ENCODE measurements around the gene MADCAM1. TPM values are rescaled to one million over a fixed set of nuclear protein-coding genes. Genes with fewer than 3 reads are reported as not detected.

Gene MADCAM1
- total RNA-seq, 2 experiments from 2014 or later = 0.69 to 2.0 TPM

- CTCF ChIA-PET (ENCODE audit: unreplicated experiment) = interaction anchor here (0.5 kb wide), 1 partner anchor 26 kb away, joined by 8 read pairs; no protein-coding TSS in a partner anchor
- BruUV-seq (replicated peaks) = no TSS peak
- DNase-seq (ENCODE audit: low spot score) = no peak
- Histone ChIP-seq H3K79me2 (ENCODE audit: insufficient read depth, low read depth, low read length) (peaks cover 6% of the 10 kb centered on the region; the same call in 1 of the 2 replicates), H3K9me3 (ENCODE audit: low read length) (no peaks in the 10 kb centered on the region), H3K4me2 (ENCODE audit: low read length) (no peak overlapping the region), H3K27ac (ENCODE audit: low read depth, low read length, poor library complexity, severe bottlenecking) (no peak overlapping the region), H3K36me3 (ENCODE audit: insufficient read depth, low read length) (no peaks in the 10 kb centered on the region; the same call in 1 of the 2 replicates), H4K20me1 (ENCODE audit: insufficient read depth, low read length) (no peaks in the 10 kb centered on the region), H2AFZ (ENCODE audit: low read length) (no peak overlapping the region), H3K9me2 (ENCODE audit: insufficient read depth, low read length) (no peaks in the 10 kb centered on the region), H3K4me3 (ENCODE audit: low read depth, low read length, poor library complexity, severe bottlenecking) (no peak overlapping the region), H3K4me1 (ENCODE audit: insufficient read depth, low read length, poor library complexity, severe bottlenecking) (peaks cover 21% of the 10 kb centered on the region)
- POLR2A ChIA-PET = no interaction called here
- intact Hi-C loops (cut with micrococcal nuclease; ENCODE audit: unreplicated experiment) = no loop called here
- TF ChIP-seq CTCF (conservative IDR thresholded peaks at IDR 0.05; ENCODE audit: low read length) (no peak), EZH2phosphoT487 (IDR thresholded peaks at IDR 0.05; ENCODE audit: borderline replicate concordance, low read depth, low read length) (no peak)
These were observed 8.3 kb downstream of the MADCAM1 start for GRCh38 chr19:504616-505015.

GRCh38 chr19:506404-507285 lies 10.4 kb downstream of the MADCAM1 start:
- peak; percentile 99 for DNase-seq (ENCODE audit: low spot score)
- peaks cover 6% of the 10 kb centered on the region; the same call in 1 of the 2 replicates for H3K79me2 ChIP-seq (ENCODE audit: insufficient read depth, low read depth, low read length)
- no peaks in the 10 kb centered on the region; the same call in 1 of the 2 replicates for H3K36me3 ChIP-seq (ENCODE audit: insufficient read depth, low read length)
- BruUV-seq (replicated peaks) = no TSS peak
- ChIA-PET CTCF (ENCODE audit: unreplicated experiment) (interaction anchor here (1.0 kb wide), 2 partner anchors 15 to 136 kb away, joined by 3 read pairs; no protein-coding TSS in a partner anchor), POLR2A (interaction anchor here (0.6 to 0.9 kb wide), 4 partner anchors 16 to 85 kb away, joined by 3 to 6 read pairs (median 3); partner anchors contain the start of gene CDC34)
- H3K4me2 ChIP-seq (ENCODE audit: low read length) = peak overlapping the region; percentile 98
- H4K20me1 ChIP-seq (ENCODE audit: insufficient read depth, low read length) = no peaks in the 10 kb centered on the region
- H3K27ac ChIP-seq (ENCODE audit: low read depth, low read length, poor library complexity, severe bottlenecking) = peak overlapping the region; percentile 54
- TF ChIP-seq CTCF (conservative IDR thresholded peaks at IDR 0.05; ENCODE audit: low read length) = peak; percentile 87
- no peak for TF ChIP-seq EZH2phosphoT487 (IDR thresholded peaks at IDR 0.05; ENCODE audit: borderline replicate concordance, low read depth, low read length)
- no peaks in the 10 kb centered on the region for H3K9me2 ChIP-seq (ENCODE audit: insufficient read depth, low read length)
- H2AFZ ChIP-seq (ENCODE audit: low read length) = peak overlapping the region; percentile 95
- H3K4me3 ChIP-seq (ENCODE audit: low read depth, low read length, poor library complexity, severe bottlenecking) = peak overlapping the region; percentile 83
- no peaks in the 10 kb centered on the region for H3K9me3 ChIP-seq (ENCODE audit: low read length)
- peaks cover 36% of the 10 kb centered on the region for H3K4me1 ChIP-seq (ENCODE audit: insufficient read depth, low read length, poor library complexity, severe bottlenecking)
- intact Hi-C loops (cut with micrococcal nuclease; ENCODE audit: unreplicated experiment) = loop anchor here (2.0 kb wide), 2 partner anchors 18 to 64 kb away; no protein-coding TSS in a partner anchor

All from OCI-LY7 (cell line).